Body of pancreas (tissue), 4 donors: ENCODE measurements around the gene LIPT1.

Experiments
- POLR2A ChIP-seq, 3 donors: fragments of 450-650 bp; IDR thresholded peaks; one replicate each; pipeline ENCODE4 v1.6.1; 2016; ENCODE audit warnings: antibody characterized with exemption in 3 of 3, mild to moderate bottlenecking in 2 of 3
- TF ChIP-seq, protein P1 (sequence below), 7 experiments: fragments of 450-650 bp in 4 of 7; fragments of 200-600 bp in 3 of 7; sonication (generic) in 3 of 7; IDR thresholded peaks; one replicate each; pipeline ENCODE4 v1.5.1; 2016 to 2019; ENCODE audit warnings: antibody characterized with exemption in 7 of 7

DNA sequence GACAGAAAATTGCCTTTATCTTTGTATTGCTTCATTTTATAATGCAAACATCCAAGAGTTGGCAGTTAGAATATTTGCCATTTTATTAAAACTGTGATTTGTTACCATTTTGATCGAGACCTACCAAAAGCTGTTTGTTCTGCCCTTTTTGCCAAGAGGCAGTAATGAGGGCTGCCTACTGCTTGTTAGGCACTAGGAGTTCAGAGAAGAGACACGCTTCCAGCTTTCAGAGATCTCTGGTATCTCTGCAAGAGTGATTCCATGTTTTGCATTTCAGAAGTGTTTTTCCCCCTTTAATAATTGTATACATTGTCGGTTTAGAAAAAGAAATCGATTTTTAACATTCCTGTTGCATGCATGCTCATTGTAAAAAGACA is 26.8 kb downstream of the LIPT1 start:
- TF ChIP-seq, protein P1, sequence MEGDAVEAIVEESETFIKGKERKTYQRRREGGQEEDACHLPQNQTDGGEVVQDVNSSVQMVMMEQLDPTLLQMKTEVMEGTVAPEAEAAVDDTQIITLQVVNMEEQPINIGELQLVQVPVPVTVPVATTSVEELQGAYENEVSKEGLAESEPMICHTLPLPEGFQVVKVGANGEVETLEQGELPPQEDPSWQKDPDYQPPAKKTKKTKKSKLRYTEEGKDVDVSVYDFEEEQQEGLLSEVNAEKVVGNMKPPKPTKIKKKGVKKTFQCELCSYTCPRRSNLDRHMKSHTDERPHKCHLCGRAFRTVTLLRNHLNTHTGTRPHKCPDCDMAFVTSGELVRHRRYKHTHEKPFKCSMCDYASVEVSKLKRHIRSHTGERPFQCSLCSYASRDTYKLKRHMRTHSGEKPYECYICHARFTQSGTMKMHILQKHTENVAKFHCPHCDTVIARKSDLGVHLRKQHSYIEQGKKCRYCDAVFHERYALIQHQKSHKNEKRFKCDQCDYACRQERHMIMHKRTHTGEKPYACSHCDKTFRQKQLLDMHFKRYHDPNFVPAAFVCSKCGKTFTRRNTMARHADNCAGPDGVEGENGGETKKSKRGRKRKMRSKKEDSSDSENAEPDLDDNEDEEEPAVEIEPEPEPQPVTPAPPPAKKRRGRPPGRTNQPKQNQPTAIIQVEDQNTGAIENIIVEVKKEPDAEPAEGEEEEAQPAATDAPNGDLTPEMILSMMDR (IDR thresholded peaks at IDR 0.05), result no peak
- no peak for TF ChIP-seq POLR2A (IDR thresholded peaks at IDR 0.05)
